OCI-LY1 (cell line): ENCODE data around the gene RELL1.

Experiments used
- H2AFZ ChIP-seq: fragments of 200-600 bp; sonication (generic), shearing (Covaris generic); 2 replicates; pipeline ENCODE4 v1.6.0; 2014; ENCODE audit warnings: antibody characterized with exemption, mild to moderate bottlenecking, low read length
- H3F3A ChIP-seq: fragments of 200-600 bp; sonication (generic), shearing (Covaris generic); 2 replicates; pipeline ENCODE4 v1.6.0; 2014; ENCODE audit warnings: mild to moderate bottlenecking, antibody characterized with exemption, low read length, moderate library complexity; ENCODE audit not compliant: insufficient read depth
- H3K27ac ChIP-seq: fragments of 200-600 bp; sonication (generic); 2 replicates; pipeline ENCODE4 v1.5.1; 2014; ENCODE audit warnings: low read length, mixed run types, mild to moderate bottlenecking, low read depth; ENCODE audit not compliant: poor library complexity, severe bottlenecking
- H3K27me3 ChIP-seq: fragments of 200-600 bp; sonication (generic); 2 replicates; pipeline ENCODE4 v1.6.0; 2014; ENCODE audit warnings: antibody characterized with exemption, mild to moderate bottlenecking, low read length, moderate library complexity; ENCODE audit not compliant: insufficient read depth
- H3K36me3 ChIP-seq: fragments of 200-600 bp; sonication (generic); 2 replicates; pipeline ENCODE4 v1.6.1; 2014; ENCODE audit warnings: mild to moderate bottlenecking, antibody characterized with exemption, low read length, moderate library complexity, mixed read lengths; ENCODE audit not compliant: insufficient read depth
- H3K4me1 ChIP-seq: fragments of 200-600 bp; sonication (generic); 2 replicates; pipeline ENCODE4 v1.5.1; 2014; ENCODE audit warnings: mild to moderate bottlenecking, low read length, moderate library complexity; ENCODE audit not compliant: insufficient read depth, severe bottlenecking
- H3K4me2 ChIP-seq: fragments of 200-600 bp; sonication (generic), shearing (Covaris generic); 2 replicates; pipeline ENCODE4 v1.6.1; 2014; ENCODE audit warnings: low read length
- H3K4me3 ChIP-seq: fragments of 200-600 bp; sonication (generic); 2 replicates; pipeline ENCODE4 v1.5.1; 2014; ENCODE audit warnings: low read length, low read depth, mild to moderate bottlenecking, mixed read lengths; ENCODE audit not compliant: poor library complexity, severe bottlenecking
- H3K79me2 ChIP-seq: fragments of 200-600 bp; shearing (Covaris generic); 2 replicates; pipeline ENCODE4 v1.6.1; 2016; ENCODE audit warnings: mixed run types, low read length, mixed read lengths; ENCODE audit not compliant: insufficient read depth
- H3K9ac ChIP-seq: fragments of 200-600 bp; sonication (generic), shearing (Covaris generic); 2 replicates; pipeline ENCODE4 v1.6.1; 2014; ENCODE audit warnings: mild to moderate bottlenecking, low read length, mixed read lengths
- H3K9me2 ChIP-seq: fragments of 200-600 bp; sonication (generic), shearing (Covaris generic); 2 replicates; pipeline ENCODE4 v1.6.1; 2014; ENCODE audit warnings: low read depth, mild to moderate bottlenecking, low read length, mixed read lengths
- H3K9me3 ChIP-seq: fragments of 200-600 bp; shearing (Covaris generic); 2 replicates; pipeline ENCODE4 v1.6.1; 2014; ENCODE audit warnings: low read length, mixed read lengths
- H4K20me1 ChIP-seq: fragments of 200-600 bp; sonication (generic), shearing (Covaris generic); 2 replicates; pipeline ENCODE4 v1.6.0; 2016; ENCODE audit warnings: mild to moderate bottlenecking, low read length; ENCODE audit not compliant: insufficient read depth
- EZH2 ChIP-seq: fragments of 200-600 bp; sonication (generic), shearing (Covaris generic); IDR thresholded peaks from 2 replicates; pipeline ENCODE4 v1.8.0; 2017; ENCODE audit warnings: borderline replicate concordance, mixed run types, mild to moderate bottlenecking, antibody characterized with exemption, low read length, moderate library complexity, mixed read lengths
- TF ChIP-seq, protein P1 (sequence below): fragments of 200-600 bp; sonication (generic), shearing (Covaris generic); IDR thresholded peaks from 2 replicates; pipeline ENCODE4 v1.5.1; 2017; ENCODE audit warnings: mild to moderate bottlenecking, antibody characterized with exemption, low read length, moderate library complexity, mixed read lengths

Gene RELL1

DNA sequence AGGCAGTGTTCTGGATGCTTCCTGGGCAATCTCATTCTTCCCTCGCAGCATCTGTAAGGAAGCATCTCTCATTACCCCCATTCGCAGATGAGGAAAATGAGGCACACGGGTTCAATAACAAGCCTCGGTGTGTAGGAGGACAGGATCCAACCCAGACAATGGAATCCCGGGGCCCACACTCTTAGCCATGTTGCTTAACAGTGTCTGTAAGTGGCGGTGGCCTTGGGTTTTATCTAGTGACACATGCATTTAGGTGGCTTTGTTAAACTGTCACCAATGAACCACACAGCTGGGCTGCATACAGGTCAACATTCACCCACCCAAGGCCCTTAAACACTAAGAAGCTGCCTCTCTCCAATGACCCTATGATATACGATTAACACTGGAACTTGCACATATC is 22.6 kb downstream of the RELL1 start:
- Histone ChIP-seq H3K4me3 (no peak overlapping the region), H3K9me2 (no peaks in the 10 kb centered on the region), H4K20me1 (no peaks in the 10 kb centered on the region), H3K27me3 (no peaks in the 10 kb centered on the region), H3F3A (no peaks in the 10 kb centered on the region), H3K9ac (no peak overlapping the region), H3K27ac (no peak overlapping the region), H3K4me1 (no peaks in the 10 kb centered on the region), H2AFZ (no peak overlapping the region), H3K4me2 (no peak overlapping the region), H3K79me2 (peaks cover 16% of the 10 kb centered on the region), H3K36me3 (no peaks in the 10 kb centered on the region), H3K9me3 (no peaks in the 10 kb centered on the region)
- TF ChIP-seq, protein P1, sequence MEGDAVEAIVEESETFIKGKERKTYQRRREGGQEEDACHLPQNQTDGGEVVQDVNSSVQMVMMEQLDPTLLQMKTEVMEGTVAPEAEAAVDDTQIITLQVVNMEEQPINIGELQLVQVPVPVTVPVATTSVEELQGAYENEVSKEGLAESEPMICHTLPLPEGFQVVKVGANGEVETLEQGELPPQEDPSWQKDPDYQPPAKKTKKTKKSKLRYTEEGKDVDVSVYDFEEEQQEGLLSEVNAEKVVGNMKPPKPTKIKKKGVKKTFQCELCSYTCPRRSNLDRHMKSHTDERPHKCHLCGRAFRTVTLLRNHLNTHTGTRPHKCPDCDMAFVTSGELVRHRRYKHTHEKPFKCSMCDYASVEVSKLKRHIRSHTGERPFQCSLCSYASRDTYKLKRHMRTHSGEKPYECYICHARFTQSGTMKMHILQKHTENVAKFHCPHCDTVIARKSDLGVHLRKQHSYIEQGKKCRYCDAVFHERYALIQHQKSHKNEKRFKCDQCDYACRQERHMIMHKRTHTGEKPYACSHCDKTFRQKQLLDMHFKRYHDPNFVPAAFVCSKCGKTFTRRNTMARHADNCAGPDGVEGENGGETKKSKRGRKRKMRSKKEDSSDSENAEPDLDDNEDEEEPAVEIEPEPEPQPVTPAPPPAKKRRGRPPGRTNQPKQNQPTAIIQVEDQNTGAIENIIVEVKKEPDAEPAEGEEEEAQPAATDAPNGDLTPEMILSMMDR, result no peak
- TF ChIP-seq EZH2, result no peak

DNA sequence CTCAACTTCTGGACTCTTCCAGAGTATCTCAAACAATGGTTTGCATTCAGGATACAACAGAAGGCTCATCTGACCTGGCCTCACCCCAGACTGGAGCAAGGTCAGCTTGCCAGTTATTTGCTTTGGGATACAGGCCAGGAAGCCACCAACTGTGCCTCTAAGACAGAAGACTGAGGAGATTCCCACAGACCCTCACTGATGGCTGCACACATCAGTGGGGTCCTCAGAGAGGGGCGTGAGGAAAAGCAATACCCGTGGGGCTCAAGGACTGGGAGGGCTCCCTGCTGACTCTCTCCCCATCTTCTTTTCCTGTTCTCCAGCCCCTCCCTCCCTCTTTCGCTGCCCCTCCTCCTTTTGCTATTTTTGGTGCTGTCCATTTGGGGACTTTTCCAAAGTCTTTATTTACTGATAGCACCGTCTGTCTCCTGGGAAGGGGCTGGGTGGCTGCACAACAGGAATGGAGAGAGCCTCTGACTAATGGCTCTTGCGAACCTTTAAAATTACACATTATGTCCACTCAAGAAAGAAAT is 23.2 kb downstream of the RELL1 start:
- no peak overlapping the region for H2AFZ ChIP-seq
- H3K4me2 ChIP-seq, result no peak overlapping the region
- H4K20me1 ChIP-seq, result no peaks in the 10 kb centered on the region
- H3K9me2 ChIP-seq, result no peaks in the 10 kb centered on the region
- no peak overlapping the region for H3K4me3 ChIP-seq
- peaks cover 19% of the 10 kb centered on the region for H3K79me2 ChIP-seq
- H3K27ac ChIP-seq, result no peak overlapping the region
- H3K36me3 ChIP-seq, result no peaks in the 10 kb centered on the region
- TF ChIP-seq, protein P1, result no peak
- TF ChIP-seq EZH2, result no peak
- no peaks in the 10 kb centered on the region for H3K9me3 ChIP-seq
- H3K9ac ChIP-seq, result no peak overlapping the region
- H3F3A ChIP-seq, result no peaks in the 10 kb centered on the region
- H3K4me1 ChIP-seq, result no peaks in the 10 kb centered on the region
- no peaks in the 10 kb centered on the region for H3K27me3 ChIP-seq

DNA sequence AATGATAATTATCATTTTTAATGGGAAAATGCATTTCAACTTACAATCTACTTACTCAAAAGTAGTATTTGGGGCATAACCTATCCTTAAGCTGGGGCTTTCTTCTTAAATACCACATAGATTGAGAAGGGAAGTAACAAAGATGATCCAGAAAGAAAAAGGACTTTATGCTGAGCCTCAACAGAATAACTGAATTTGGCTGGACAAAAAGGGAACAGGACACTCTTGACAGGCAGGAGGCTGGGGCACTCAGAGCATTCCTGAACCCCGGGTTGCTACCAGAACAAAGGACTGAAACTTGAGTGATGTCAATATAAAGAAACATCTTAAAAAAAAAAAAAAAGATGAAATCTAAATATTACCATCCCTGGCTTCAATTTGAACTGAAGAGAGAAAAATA is 23.9 kb downstream of the RELL1 start:
- H3K4me2 ChIP-seq, result no peak overlapping the region

More for the DNA sequence above, 23.9 kb downstream of the RELL1 start:
- no peaks in the 10 kb centered on the region for H4K20me1 ChIP-seq
- no peaks in the 10 kb centered on the region for H3K9me2 ChIP-seq
- peaks cover 13% of the 10 kb centered on the region for H3K79me2 ChIP-seq
- H3K27ac ChIP-seq, result no peak overlapping the region
- no peaks in the 10 kb centered on the region for H3K27me3 ChIP-seq
- H3K4me3 ChIP-seq, result no peak overlapping the region
- no peaks in the 10 kb centered on the region for H3K4me1 ChIP-seq
- H3K9ac ChIP-seq, result no peak overlapping the region
- no peak overlapping the region for H2AFZ ChIP-seq
- TF ChIP-seq, protein P1, result no peak
- no peak for TF ChIP-seq EZH2
- no peaks in the 10 kb centered on the region for H3F3A ChIP-seq
- H3K9me3 ChIP-seq, result peaks cover under 1% of the 10 kb centered on the region; the same call in 1 of the 2 replicates
- H3K36me3 ChIP-seq, result no peaks in the 10 kb centered on the region
